NOMO-1 treated with dmso at 0.1 percent for 144 hours (cell line): ENCODE results near the gene RNASE1.
"Not testable (repeated sequence)": the region's sequence is repeated elsewhere in the genome, so short reads cannot be mapped to it uniquely, and the experiment has no call there.

Source experiments
- DNase-seq: peaks from one replicate; lab custom pipeline; 2025; ENCODE audit not compliant: unreplicated experiment; lab: John Stamatoyannopoulos, UW

RNASE1 gene

GRCh38 chr14:20802341-20803084 is at the start of gene RNASE1:
TSS of gene RNASE1 (minus strand) at chr14:20802844. CDS start at chr14:20802068, 776 bp downstream.
- no peak for DNase-seq

- no peak for DNase-seq
Measured at GRCh38 chr14:20848955-20849570, 46.4 kb upstream of the RNASE1 start.

GRCh38 chr14:20848316-20848954 is 45.8 kb upstream of the RNASE1 start:
- DNase-seq, result peak; percentile 5

GRCh38 chr14:20846560-20846959 is 43.9 kb upstream of the RNASE1 start:
- DNase-seq, result peak; percentile 10

GRCh38 chr14:20841096-20841495 is 38.5 kb upstream of the RNASE1 start:
- no peak for DNase-seq

GRCh38 chr14:20837831-20838230 is 35.2 kb upstream of the RNASE1 start:
- no peak for DNase-seq

GRCh38 chr14:20836668-20837338 is 34.2 kb upstream of the RNASE1 start:
- no peak for DNase-seq

- no peak for DNase-seq
Measured at GRCh38 chr14:20834899-20835298, 32.3 kb upstream of the RNASE1 start.

- no peak for DNase-seq
Measured at GRCh38 chr14:20830831-20831230, 28.2 kb upstream of the RNASE1 start.

- not testable (repeated sequence) for DNase-seq
Measured at GRCh38 chr14:20828024-20828694, 25.5 kb upstream of the RNASE1 start.

- DNase-seq, result no peak
Measured at GRCh38 chr14:20827326-20827725, 24.7 kb upstream of the RNASE1 start.

GRCh38 chr14:20826666-20827065 is 24.0 kb upstream of the RNASE1 start:
- not testable (repeated sequence) for DNase-seq

- DNase-seq, result no peak
Measured at GRCh38 chr14:20823859-20824258, 21.2 kb upstream of the RNASE1 start.

GRCh38 chr14:20821521-20822108 is 19.0 kb upstream of the RNASE1 start:
- DNase-seq, result not testable (repeated sequence)

- DNase-seq, result no peak
Measured at GRCh38 chr14:20820063-20820904, 17.6 kb upstream of the RNASE1 start.

- no peak for DNase-seq
Measured at GRCh38 chr14:20818861-20819260, 16.2 kb upstream of the RNASE1 start.

GRCh38 chr14:20815946-20816345 is 13.3 kb upstream of the RNASE1 start:
- not testable (repeated sequence) for DNase-seq

GRCh38 chr14:20811986-20812975 is 9.6 kb upstream of the RNASE1 start:
- no peak for DNase-seq

- DNase-seq, result no peak
Measured at GRCh38 chr14:20809917-20810316, 7.3 kb upstream of the RNASE1 start.
